GM20000 (cell line): ENCODE data around the gene MAPK6.

ENCODE experiments used
- DNase-seq: peaks from one replicate; pipeline ENCODE4 v3.0.0; 2012; ENCODE audit warnings: low spot score
- CTCF ChIP-seq: IDR thresholded peaks from 2 replicates; pipeline ENCODE4 v1.5.1; 2012; ENCODE audit warnings: mild to moderate bottlenecking, control low read depth; ENCODE audit errors: extremely low read depth, missing control alignments

MAPK6 gene

GRCh38 chr15:52012210-52012609, 6.8 kb upstream of the MAPK6 start:
- TF ChIP-seq CTCF: no peak
- no peak for DNase-seq

GRCh38 chr15:52013151-52013791, 5.7 kb upstream of the MAPK6 start:
- TF ChIP-seq CTCF: no peak
- peak; percentile 60 for DNase-seq

GRCh38 chr15:52014616-52015015, 4.4 kb upstream of the MAPK6 start:
- DNase-seq: no peak
- TF ChIP-seq CTCF: no peak

- no peak for DNase-seq
- TF ChIP-seq CTCF: no peak
Measured at GRCh38 chr15:52016316-52016715, 2.7 kb upstream of the MAPK6 start.

- no peak for TF ChIP-seq CTCF
- DNase-seq: no peak
Measured at GRCh38 chr15:52018244-52018643, 775 bp upstream of the MAPK6 start.

- TF ChIP-seq CTCF: no peak
- DNase-seq: peak; percentile 84
Measured at GRCh38 chr15:52019394-52020220, 588 bp downstream of the MAPK6 start.
